ENCODE measurements around the gene PIM3.
A peak's percentile ranks its signal among the peaks of the same experiment; 100 is the strongest.

Gene PIM3

GRCh38 chr22:49956914-49957825 is 3.4 kb upstream of the PIM3 start:
- DNase-seq: no peak

- no peak for DNase-seq
Observed at GRCh38 chr22:49957826-49958365, 2.7 kb upstream of the PIM3 start.

GRCh38 chr22:49958366-49958921 is 2.1 kb upstream of the PIM3 start:
- no peak for DNase-seq

- DNase-seq: no peak
Observed at GRCh38 chr22:49958931-49959781, 1.4 kb upstream of the PIM3 start.

GRCh38 chr22:49959782-49960158 is 802 bp upstream of the PIM3 start:
- DNase-seq: no peak

- no peak for DNase-seq
Observed at GRCh38 chr22:49961005-49961600, 531 bp downstream of the PIM3 start.

- no peak for DNase-seq
Observed at GRCh38 chr22:49961601-49962011, 1.0 kb downstream of the PIM3 start.

GRCh38 chr22:49962012-49962750 is 1.6 kb downstream of the PIM3 start:
- peak; percentile 63 for DNase-seq

GRCh38 chr22:49962751-49963646 is 2.4 kb downstream of the PIM3 start:
- no peak for DNase-seq

GRCh38 chr22:49963647-49964026 is 3.1 kb downstream of the PIM3 start:
- DNase-seq: no peak

- DNase-seq: no peak
Observed at GRCh38 chr22:49964136-49965090, 3.8 kb downstream of the PIM3 start.

GRCh38 chr22:49965091-49966040 is 4.8 kb downstream of the PIM3 start:
- no peak for DNase-seq

GRCh38 chr22:49966041-49966773 is 5.6 kb downstream of the PIM3 start:
- no peak for DNase-seq

GRCh38 chr22:49966774-49967705 is 6.5 kb downstream of the PIM3 start:
- no peak for DNase-seq

GRCh38 chr22:49967706-49968208 is 7.2 kb downstream of the PIM3 start:
- no peak for DNase-seq

- DNase-seq: no peak
Observed at GRCh38 chr22:49968313-49968830, 7.8 kb downstream of the PIM3 start.
